Neural crest cell (in vitro differentiated cells): Measurements from ENCODE around the gene EZR. TPM values are rescaled to one million over a fixed set of nuclear protein-coding genes. Genes with fewer than 3 reads are reported as not detected.

ENCODE experiments used
- DNase-seq: peaks from one replicate; pipeline ENCODE4 v3.0.0; 2021; ENCODE audit warnings: low read depth, mixed read lengths, low spot score
- H3K27ac Mint-ChIP-seq: one replicate; pipeline ENCODE4 v1.8.0; 2021; ENCODE audit warnings: mild to moderate bottlenecking, mixed read lengths; ENCODE audit not compliant: unreplicated experiment
- H3K27me3 Mint-ChIP-seq: 2 replicates; pipeline ENCODE4 v1.8.0; 2021; ENCODE audit warnings: low read depth, mild to moderate bottlenecking, mixed read lengths
- H3K36me3 Mint-ChIP-seq: 2 replicates; pipeline ENCODE4 v1.8.0; 2021; ENCODE audit warnings: low read depth, mild to moderate bottlenecking, mixed read lengths
- H3K4me1 Mint-ChIP-seq: 2 replicates; pipeline ENCODE4 v1.8.0; 2021; ENCODE audit warnings: mixed read lengths
- H3K4me3 Mint-ChIP-seq: one replicate; pipeline ENCODE4 v1.8.0; 2021; ENCODE audit warnings: mild to moderate bottlenecking, mixed read lengths
- H3K9me3 Mint-ChIP-seq: 2 replicates; pipeline ENCODE4 v1.8.0; 2021; ENCODE audit warnings: mixed read lengths
- CTCF ChIP-seq: fragments of 200-600 bp; sonication (generic); conservative IDR thresholded peaks from 2 replicates; pipeline ENCODE4 v1.5.0; 2021; ENCODE audit warnings: antibody characterized with exemption, mild to moderate bottlenecking
- total RNA-seq: library from RNA; stranded (reverse); gene quantifications from 2 replicates; pipeline ENCODE4 v1.2.1, GENCODE V29; 2021

The EZR gene
- total RNA-seq, 1 donor from 2014 or later, result 88.2 TPM

GRCh38 chr6:158801655-158802294 lies 17.4 kb downstream of the EZR start:
- no peak for TF ChIP-seq CTCF
- DNase-seq, result no peak
- Mint-ChIP-seq H3K9me3 (no peaks in the 10 kb centered on the region), H3K27me3 (no peaks in the 10 kb centered on the region), H3K36me3 (no peaks in the 10 kb centered on the region), H3K4me3 (no peak overlapping the region), H3K27ac (no peak overlapping the region), H3K4me1 (peaks cover 53% of the 10 kb centered on the region)

GRCh38 chr6:158799051-158799792 lies 19.9 kb downstream of the EZR start:
- Mint-ChIP-seq H3K9me3 (no peaks in the 10 kb centered on the region), H3K36me3 (no peaks in the 10 kb centered on the region), H3K27ac (no peak overlapping the region), H3K4me3 (no peak overlapping the region), H3K4me1 (peaks cover 39% of the 10 kb centered on the region), H3K27me3 (no peaks in the 10 kb centered on the region)
- TF ChIP-seq CTCF, result no peak
- DNase-seq, result no peak

- H3K27ac Mint-ChIP-seq, result no peak overlapping the region
Measured at GRCh38 chr6:158798311-158798710, 20.9 kb downstream of the EZR start.

GRCh38 chr6:158797331-158798310 lies 21.5 kb downstream of the EZR start:
- Mint-ChIP-seq H3K4me1 (peaks cover 27% of the 10 kb centered on the region), H3K9me3 (no peaks in the 10 kb centered on the region), H3K36me3 (no peaks in the 10 kb centered on the region), H3K27me3 (no peaks in the 10 kb centered on the region), H3K27ac (no peak overlapping the region), H3K4me3 (no peak overlapping the region)
- no peak for TF ChIP-seq CTCF
- no peak for DNase-seq

More at GRCh38 chr6:158798311-158798710, 20.9 kb downstream of the EZR start:
- H3K4me3 Mint-ChIP-seq, result no peak overlapping the region
- TF ChIP-seq CTCF, result no peak
- H3K36me3 Mint-ChIP-seq, result no peaks in the 10 kb centered on the region
- H3K27me3 Mint-ChIP-seq, result no peaks in the 10 kb centered on the region
- DNase-seq, result no peak
- H3K4me1 Mint-ChIP-seq, result peaks cover 31% of the 10 kb centered on the region
- no peaks in the 10 kb centered on the region for H3K9me3 Mint-ChIP-seq

GRCh38 chr6:158796353-158796752 lies 22.8 kb downstream of the EZR start:
- Mint-ChIP-seq H3K36me3 (no peaks in the 10 kb centered on the region), H3K4me1 (peaks cover 23% of the 10 kb centered on the region), H3K9me3 (no peaks in the 10 kb centered on the region), H3K4me3 (no peak overlapping the region), H3K27me3 (no peaks in the 10 kb centered on the region), H3K27ac (no peak overlapping the region)
- no peak for DNase-seq
- no peak for TF ChIP-seq CTCF
